HG03439 (cell line): ENCODE results near the gene EIF4E.
A peak's percentile ranks its signal among the peaks of the same experiment; 100 is the strongest.

ENCODE experiments used
- ATAC-seq: cut with Tn5 transposase; IDR thresholded peaks from one replicate; pipeline ENCODE4 v1.9.1; 2021; ENCODE audit warnings: mild to moderate bottlenecking, moderate library complexity; ENCODE audit not compliant: unreplicated experiment

The EIF4E gene

GRCh38 chr4:98928505-98929340, at the start of gene EIF4E:
TSS of gene EIF4E (minus strand) at chr4:98929133. CDS start at chr4:98929112, 21 bp downstream.
- ATAC-seq = peak; percentile 67

- ATAC-seq = no peak
These were observed 48.6 kb upstream of the EIF4E start for GRCh38 chr4:98977557-98977956.

GRCh38 chr4:98976716-98977115, 47.8 kb upstream of the EIF4E start:
- ATAC-seq = no peak

- no peak for ATAC-seq
These were observed 41.2 kb upstream of the EIF4E start for GRCh38 chr4:98969878-98970785.

- ATAC-seq = no peak
These were observed 38.9 kb upstream of the EIF4E start for GRCh38 chr4:98967786-98968329.

- ATAC-seq = no peak
These were observed 38.0 kb upstream of the EIF4E start for GRCh38 chr4:98966926-98967325.

- ATAC-seq = no peak
These were observed 34.9 kb upstream of the EIF4E start for GRCh38 chr4:98963538-98964433.

GRCh38 chr4:98961770-98962169, 32.8 kb upstream of the EIF4E start:
- ATAC-seq = no peak

GRCh38 chr4:98959411-98959810, 30.5 kb upstream of the EIF4E start:
- ATAC-seq = no peak

GRCh38 chr4:98958065-98958464, 29.1 kb upstream of the EIF4E start:
- ATAC-seq = no peak

- ATAC-seq = no peak
These were observed 26.3 kb upstream of the EIF4E start for GRCh38 chr4:98955229-98955628.

GRCh38 chr4:98951710-98952109, 22.8 kb upstream of the EIF4E start:
- no peak for ATAC-seq

- ATAC-seq = no peak
These were observed 22.0 kb upstream of the EIF4E start for GRCh38 chr4:98950925-98951324.

GRCh38 chr4:98946359-98946758, 17.4 kb upstream of the EIF4E start:
- no peak for ATAC-seq

- peak; percentile 68 for ATAC-seq
These were observed 16.4 kb upstream of the EIF4E start for GRCh38 chr4:98945297-98945850.

- no peak for ATAC-seq
These were observed 11.0 kb upstream of the EIF4E start for GRCh38 chr4:98939892-98940298.

- no peak for ATAC-seq
These were observed 10.5 kb upstream of the EIF4E start for GRCh38 chr4:98939438-98939837.

GRCh38 chr4:98937986-98938720, 9.2 kb upstream of the EIF4E start:
- ATAC-seq = no peak

- ATAC-seq = no peak
These were observed 6.7 kb upstream of the EIF4E start for GRCh38 chr4:98935633-98936032.
